ENCODE data around the gene ST3GAL5. TPM values are rescaled to one million over a fixed set of nuclear protein-coding genes. Genes with fewer than 3 reads are reported as not detected.

Gene ST3GAL5
- total RNA-seq, 1 experiment from 2014 or later, result 110 TPM

DNA sequence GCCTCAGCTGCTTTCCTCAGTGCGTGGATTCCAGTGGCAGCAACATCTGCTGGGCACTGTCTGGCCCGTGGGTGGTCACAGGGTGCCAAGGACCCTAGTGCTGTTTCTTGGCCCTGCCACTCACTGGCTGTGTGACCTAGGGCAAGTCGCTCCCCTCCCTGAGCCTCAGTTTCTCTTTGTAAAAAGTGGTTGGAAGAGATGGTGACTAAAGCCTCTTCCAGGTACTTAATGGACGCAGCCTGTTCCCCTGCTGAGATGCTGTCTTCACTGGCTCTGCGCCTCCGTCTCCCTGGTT, 92.8 kb downstream of the ST3GAL5 start:
- DNase-seq, result peak in 1 of 2 experiments; percentile 52
- no peaks in the 10 kb centered on the region for H3K9me3 ChIP-seq (replicated peaks)
- H3K27me3 ChIP-seq, result no peaks in the 10 kb centered on the region
- peaks cover 66% of the 10 kb centered on the region for H3K4me1 ChIP-seq
- no peaks in the 10 kb centered on the region for H3K36me3 ChIP-seq
- peak overlapping the region; percentile 44 for H3K4me3 ChIP-seq
- peak overlapping the region; percentile 98 for H3K27ac ChIP-seq

DNA sequence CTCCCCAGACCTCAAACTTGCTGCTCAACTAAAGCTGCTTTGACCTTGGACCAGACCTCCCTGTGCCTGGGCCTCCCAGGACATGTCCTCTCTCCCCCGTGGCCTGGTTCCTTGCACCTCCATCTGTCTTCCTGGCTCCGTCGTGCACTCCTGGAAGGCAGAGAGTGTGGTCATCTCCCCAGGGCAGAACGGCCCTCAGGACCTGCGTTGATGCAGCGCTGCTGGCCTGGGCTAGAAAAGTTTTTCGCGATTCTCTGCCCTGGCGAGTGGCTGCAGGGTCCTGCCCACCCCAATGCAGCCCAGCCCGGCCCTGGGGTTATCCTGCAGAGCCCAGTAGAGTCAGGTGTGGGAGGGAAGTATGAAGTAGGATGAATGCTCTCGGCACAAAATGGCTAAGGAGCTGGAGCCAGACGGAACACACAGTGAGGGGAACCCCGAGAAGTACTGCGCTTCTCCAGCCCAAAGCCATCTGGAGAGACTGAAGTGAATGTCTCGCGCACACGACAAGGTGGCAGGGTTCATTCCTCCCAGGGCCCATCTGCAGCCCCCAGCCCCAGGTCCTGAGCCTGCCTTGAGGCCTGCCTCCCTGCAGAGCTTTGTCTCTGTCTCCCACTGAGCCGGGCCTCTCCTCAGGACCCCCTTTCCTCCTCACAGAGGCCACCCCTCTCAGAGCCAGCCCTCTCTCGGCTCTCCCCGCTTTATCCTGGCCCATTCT, 93.3 kb downstream of the ST3GAL5 start:
- Histone ChIP-seq H3K27ac (peak overlapping the region; percentile 98), H3K4me1 (peaks cover 69% of the 10 kb centered on the region)
- peak; percentile 55 to 63 for DNase-seq

GRCh38 chr2:85794491-85795121, 94.2 kb downstream of the ST3GAL5 start:
- peak; percentile 98 for DNase-seq
- Histone ChIP-seq H3K4me1 (peaks cover 69% of the 10 kb centered on the region), H3K4me3 (peak overlapping the region; percentile 44), H3K27me3 (no peaks in the 10 kb centered on the region), H3K36me3 (no peaks in the 10 kb centered on the region), H3K9me3 (replicated peaks) (no peaks in the 10 kb centered on the region), H3K27ac (peak overlapping the region; percentile 98)

More for the DNA sequence above, 93.3 kb downstream of the ST3GAL5 start:
- Histone ChIP-seq H3K27me3 (no peaks in the 10 kb centered on the region), H3K9me3 (replicated peaks) (no peaks in the 10 kb centered on the region), H3K4me3 (peak overlapping the region; percentile 44), H3K36me3 (no peaks in the 10 kb centered on the region)

DNA sequence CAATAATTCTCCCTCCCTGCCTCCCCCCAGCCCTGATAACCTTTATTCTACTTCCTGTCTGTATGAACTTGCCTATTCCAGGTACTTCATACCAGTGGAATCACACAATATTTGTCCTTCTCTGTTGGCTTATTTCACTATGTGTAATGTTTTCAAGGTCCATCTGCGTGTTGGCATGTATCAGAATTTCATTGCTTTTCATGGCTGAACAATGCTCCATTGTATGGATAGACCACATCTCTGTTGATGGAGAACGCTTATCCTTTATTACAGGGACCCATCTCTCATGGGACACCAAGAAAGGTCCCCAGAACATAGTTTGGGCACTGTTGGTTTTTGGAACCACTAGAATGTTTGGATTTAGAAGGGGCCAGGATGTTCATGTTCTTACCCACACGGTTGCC, 94.8 kb downstream of the ST3GAL5 start:
- H3K27me3 ChIP-seq, result no peaks in the 10 kb centered on the region
- H3K4me1 ChIP-seq, result peaks cover 69% of the 10 kb centered on the region
- no peaks in the 10 kb centered on the region for H3K9me3 ChIP-seq (replicated peaks)
- peak overlapping the region; percentile 98 for H3K27ac ChIP-seq
- no peak for DNase-seq
- H3K4me3 ChIP-seq, result no peak overlapping the region
- H3K36me3 ChIP-seq, result no peaks in the 10 kb centered on the region

- Histone ChIP-seq H3K4me3 (no peak overlapping the region), H3K27ac (peak overlapping the region; percentile 98), H3K4me1 (peaks cover 69% of the 10 kb centered on the region), H3K36me3 (no peaks in the 10 kb centered on the region), H3K27me3 (no peaks in the 10 kb centered on the region), H3K9me3 (replicated peaks) (no peaks in the 10 kb centered on the region)
- no peak for DNase-seq
Observed at GRCh38 chr2:85793584-85793983, 95.2 kb downstream of the ST3GAL5 start.

DNA sequence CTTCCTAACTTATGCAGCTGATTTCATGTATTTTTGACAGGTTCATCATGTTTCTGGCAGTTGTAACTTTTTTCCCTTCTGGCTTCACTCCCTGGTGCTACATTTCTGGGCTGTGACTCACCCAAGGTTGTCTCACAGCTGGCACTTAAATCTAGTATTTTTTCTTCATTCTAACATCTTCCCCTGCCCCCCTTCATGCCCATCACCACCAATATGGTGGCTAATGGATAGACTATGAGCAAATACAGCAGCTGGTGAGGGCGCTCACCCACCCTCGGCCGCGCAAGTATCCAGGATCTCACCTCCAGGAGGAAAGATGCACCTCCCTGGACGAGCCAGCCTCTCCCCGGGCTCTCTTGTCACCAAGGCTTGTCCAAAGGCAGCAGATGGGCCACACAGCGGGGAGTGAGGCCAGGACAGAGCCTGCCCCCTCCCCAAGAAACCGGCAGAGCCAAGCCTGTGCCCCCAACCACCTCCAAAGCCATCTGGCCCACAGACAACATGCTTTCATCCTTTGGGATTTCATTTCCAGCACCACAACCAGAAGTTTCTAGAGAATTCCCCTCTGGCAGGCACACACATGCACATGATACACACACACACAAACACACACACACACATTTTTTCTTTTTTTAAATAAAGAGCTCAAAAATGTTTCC, 95.9 kb downstream of the ST3GAL5 start:
- Histone ChIP-seq H3K4me1 (peaks cover 64% of the 10 kb centered on the region), H3K27ac (peak overlapping the region; percentile 98), H3K27me3 (no peaks in the 10 kb centered on the region), H3K4me3 (no peak overlapping the region), H3K9me3 (replicated peaks) (no peaks in the 10 kb centered on the region), H3K36me3 (peaks cover 5% of the 10 kb centered on the region; the same call in 1 of the 2 replicates)
- peak; percentile 56 to 66 for DNase-seq

DNA sequence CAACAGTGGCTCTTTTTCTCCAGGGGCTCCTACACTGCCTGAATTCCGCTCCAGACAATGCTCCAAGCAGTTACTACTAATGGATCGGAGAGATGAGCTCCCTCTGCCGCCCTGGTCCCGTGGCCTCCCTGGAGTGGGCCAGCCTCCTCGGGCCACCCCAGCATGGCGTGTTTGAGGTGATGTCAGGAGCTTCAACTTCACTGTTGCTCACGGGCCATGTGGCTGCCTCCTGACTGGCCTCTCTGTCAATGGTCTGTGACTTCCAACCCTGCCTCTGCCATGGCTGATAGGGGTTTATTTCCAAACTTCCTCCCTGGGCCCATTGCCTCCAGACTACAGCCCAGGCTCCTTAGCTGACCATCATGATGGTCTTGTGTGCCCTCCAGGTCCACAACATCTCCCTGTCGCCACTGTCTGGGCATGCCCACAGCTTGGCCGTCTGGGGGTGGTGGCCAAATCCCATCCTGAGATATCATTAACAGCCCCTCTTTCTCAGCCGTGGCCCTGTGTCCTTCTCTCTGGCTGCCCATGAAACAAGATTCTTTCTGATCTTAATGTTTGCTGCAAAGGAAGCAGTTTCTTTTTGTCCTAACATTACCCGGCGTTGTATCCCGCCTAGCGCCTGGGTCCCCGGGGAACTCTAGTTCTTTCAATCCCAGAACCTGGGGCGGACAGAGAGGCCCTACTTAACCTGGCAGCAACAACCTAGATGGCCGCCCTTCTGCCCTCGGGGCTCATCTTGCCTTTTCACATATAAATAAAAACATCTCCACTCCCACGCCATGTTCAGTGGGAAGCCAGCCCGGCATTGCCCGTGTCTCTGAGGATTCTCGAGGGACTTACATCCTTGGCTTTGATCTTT, 96.9 kb downstream of the ST3GAL5 start:
- Histone ChIP-seq H3K4me3 (no peak overlapping the region), H3K27me3 (no peaks in the 10 kb centered on the region), H3K27ac (peak overlapping the region; percentile 98), H3K4me1 (peaks cover 54% of the 10 kb centered on the region), H3K9me3 (replicated peaks) (no peaks in the 10 kb centered on the region), H3K36me3 (peaks cover 13% of the 10 kb centered on the region)
- no peak for DNase-seq

- DNase-seq, result no peak
- H3K9me3 ChIP-seq (replicated peaks), result no peaks in the 10 kb centered on the region
- H3K4me3 ChIP-seq, result no peak overlapping the region
- no peaks in the 10 kb centered on the region for H3K27me3 ChIP-seq
- H3K4me1 ChIP-seq, result peaks cover 54% of the 10 kb centered on the region
- peaks cover 22% of the 10 kb centered on the region for H3K36me3 ChIP-seq
- H3K27ac ChIP-seq, result no peak overlapping the region
Observed at GRCh38 chr2:85790499-85791188, 98.1 kb downstream of the ST3GAL5 start.

- H3K9me3 ChIP-seq (replicated peaks), result no peaks in the 10 kb centered on the region
- H3K27me3 ChIP-seq, result no peaks in the 10 kb centered on the region
- H3K4me3 ChIP-seq, result no peak overlapping the region
- peaks cover 22% of the 10 kb centered on the region for H3K36me3 ChIP-seq
- peaks cover 52% of the 10 kb centered on the region for H3K4me1 ChIP-seq
- DNase-seq, result no peak
- no peak overlapping the region for H3K27ac ChIP-seq
Observed at GRCh38 chr2:85790032-85790431, 98.8 kb downstream of the ST3GAL5 start.

DNA sequence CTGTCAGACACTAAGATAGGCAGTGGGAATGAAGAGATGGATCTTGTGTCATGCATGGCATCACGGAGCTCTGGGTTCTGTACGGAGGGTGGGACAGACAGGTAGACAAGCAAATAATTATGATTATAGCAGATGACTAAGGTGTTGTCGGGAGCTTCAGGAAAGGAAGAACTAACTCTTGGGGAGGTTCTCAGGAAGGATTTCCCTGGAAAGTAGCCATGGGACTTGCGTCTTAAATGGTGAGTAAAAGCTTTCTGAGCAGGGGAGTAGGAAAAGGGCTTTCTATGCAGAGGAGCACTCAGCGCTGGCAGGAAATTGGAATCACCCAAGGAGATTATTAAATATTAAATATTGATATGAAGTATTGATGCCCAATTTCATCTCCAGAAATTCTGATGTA, 99.5 kb downstream of the ST3GAL5 start:
- DNase-seq, result no peak

GRCh38 chr2:85788603-85789002, 100.2 kb downstream of the ST3GAL5 start:
- Histone ChIP-seq H3K36me3 (peaks cover 27% of the 10 kb centered on the region), H3K27me3 (no peaks in the 10 kb centered on the region), H3K4me1 (peaks cover 52% of the 10 kb centered on the region), H3K27ac (no peak overlapping the region), H3K9me3 (replicated peaks) (no peaks in the 10 kb centered on the region), H3K4me3 (no peak overlapping the region)
- no peak for DNase-seq

More for the DNA sequence above, 99.5 kb downstream of the ST3GAL5 start:
- Histone ChIP-seq H3K9me3 (replicated peaks) (no peaks in the 10 kb centered on the region), H3K27me3 (no peaks in the 10 kb centered on the region), H3K27ac (no peak overlapping the region), H3K4me3 (no peak overlapping the region), H3K36me3 (peaks cover 22% of the 10 kb centered on the region), H3K4me1 (peaks cover 52% of the 10 kb centered on the region)

- H3K27me3 ChIP-seq, result no peaks in the 10 kb centered on the region
- peaks cover 48% of the 10 kb centered on the region for H3K4me1 ChIP-seq
- H3K36me3 ChIP-seq, result peaks cover 32% of the 10 kb centered on the region
- no peak overlapping the region for H3K27ac ChIP-seq
- H3K9me3 ChIP-seq (replicated peaks), result no peaks in the 10 kb centered on the region
- no peak overlapping the region for H3K4me3 ChIP-seq
- DNase-seq, result no peak
Observed at GRCh38 chr2:85787981-85788340, 100.8 kb downstream of the ST3GAL5 start.

GRCh38 chr2:85787282-85787980, 101.4 kb downstream of the ST3GAL5 start:
- no peak for DNase-seq
- Histone ChIP-seq H3K4me3 (no peak overlapping the region), H3K27ac (no peak overlapping the region), H3K27me3 (no peaks in the 10 kb centered on the region), H3K4me1 (peaks cover 44% of the 10 kb centered on the region), H3K9me3 (replicated peaks) (no peaks in the 10 kb centered on the region), H3K36me3 (peaks cover 37% of the 10 kb centered on the region)
